ENCODE data around the gene HAX1. TPM values are rescaled to one million over a fixed set of nuclear protein-coding genes. Genes with fewer than 3 reads are reported as not detected.
"Not testable (repeated sequence)": the region's sequence is repeated elsewhere in the genome, so short reads cannot be mapped to it uniquely, and the experiment has no call there.

Gene HAX1
- total RNA-seq, 1 donor from 2014 or later, result 81.6 TPM

DNA sequence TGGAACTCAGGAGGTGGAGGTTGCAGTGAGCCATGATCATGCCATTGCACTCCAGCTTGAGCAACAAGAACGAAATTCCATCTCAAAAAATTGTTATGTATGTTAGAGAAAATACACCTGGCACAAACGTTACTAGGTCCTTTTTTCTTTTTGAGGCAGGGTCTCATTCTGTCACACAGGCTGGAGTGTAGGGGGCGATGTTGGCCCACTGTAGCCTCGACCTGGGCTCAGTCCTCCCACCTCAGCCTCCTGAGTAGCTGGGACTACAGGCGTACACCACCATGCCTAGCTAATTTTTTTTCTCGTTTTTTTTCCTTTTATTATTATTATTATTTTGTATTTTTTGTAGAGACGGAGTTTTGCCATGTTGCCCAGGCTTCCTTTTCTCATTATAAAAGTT is 4.4 kb downstream of the HAX1 start:
- no peak for DNase-seq (ENCODE audit: low spot score)

- not testable (repeated sequence) for DNase-seq (ENCODE audit: low spot score)
Measured at GRCh38 chr1:154287591-154287990, 15.2 kb downstream of the HAX1 start.

DNA sequence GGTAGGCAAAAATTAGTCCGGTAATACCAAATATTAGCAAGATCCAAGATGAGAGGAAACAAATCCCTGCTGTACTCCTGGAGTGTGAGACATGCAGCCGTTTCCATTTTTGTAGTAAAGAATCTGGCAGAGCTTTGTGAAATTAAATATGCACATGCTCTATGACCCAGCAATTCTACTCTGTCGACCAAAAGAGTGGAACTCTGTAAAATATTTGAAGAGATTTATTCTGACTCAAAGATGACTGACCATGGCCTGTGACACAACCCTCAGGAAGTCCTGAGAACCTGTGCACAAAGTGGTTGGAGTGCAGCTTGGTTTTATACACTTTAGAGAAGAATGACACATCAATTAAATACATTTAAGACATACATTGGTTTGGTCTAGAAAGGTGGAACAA is 16.2 kb downstream of the HAX1 start:
- DNase-seq (ENCODE audit: low spot score), result no peak

GRCh38 chr1:154290921-154291320 is 18.5 kb downstream of the HAX1 start:
- DNase-seq (ENCODE audit: low spot score), result no peak

GRCh38 chr1:154295408-154296235 is 23.2 kb downstream of the HAX1 start:
- DNase-seq (ENCODE audit: low spot score), result no peak

DNA sequence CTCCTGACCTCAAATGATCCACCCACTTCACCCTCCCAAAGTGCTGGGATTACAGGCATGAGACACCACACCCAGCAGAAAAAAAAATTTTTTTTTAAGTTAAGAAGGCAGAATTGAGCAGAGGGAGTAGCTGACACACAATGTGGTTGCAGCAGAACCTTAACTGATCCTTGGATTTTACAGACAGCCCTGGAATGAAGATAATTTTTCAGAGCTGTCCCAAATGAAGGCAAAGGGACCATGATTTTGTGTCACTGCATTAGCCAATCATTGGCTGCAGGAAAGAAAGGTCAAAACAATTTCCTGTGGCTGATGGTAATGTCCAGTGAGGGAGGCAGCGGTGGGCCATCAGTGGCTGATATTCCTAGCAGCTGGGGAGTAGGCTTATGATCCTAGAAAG is 29.2 kb downstream of the HAX1 start:
- no peak for DNase-seq (ENCODE audit: low spot score)

GRCh38 chr1:154304664-154305337 is 32.4 kb downstream of the HAX1 start:
- no peak for DNase-seq (ENCODE audit: low spot score)

- no peak for DNase-seq (ENCODE audit: low spot score)
Measured at GRCh38 chr1:154306151-154306550, 33.7 kb downstream of the HAX1 start.

- DNase-seq (ENCODE audit: low spot score), result not testable (repeated sequence)
Measured at GRCh38 chr1:154307670-154308270, 35.3 kb downstream of the HAX1 start.

DNA sequence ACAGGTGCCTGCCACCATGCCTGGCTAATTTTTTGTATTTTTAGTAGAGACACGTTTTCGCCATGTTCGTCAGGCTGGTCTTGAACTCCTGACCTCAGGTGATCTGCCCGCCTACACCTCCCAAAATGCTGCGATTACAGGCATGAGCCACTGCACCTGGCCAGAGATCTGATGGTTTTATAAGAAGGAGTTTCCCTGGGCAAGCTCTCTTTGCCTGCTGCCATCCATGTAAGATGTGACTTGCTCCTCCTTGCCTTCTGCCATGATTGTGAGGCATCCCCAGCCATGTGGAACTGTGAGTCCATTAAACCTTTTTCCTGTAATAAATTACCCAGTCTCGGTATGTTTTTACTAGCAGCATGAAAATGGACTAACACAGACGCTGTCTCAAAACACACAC is 36.7 kb downstream of the HAX1 start:
- not testable (repeated sequence) for DNase-seq (ENCODE audit: low spot score)

- DNase-seq (ENCODE audit: low spot score), result not testable (repeated sequence)
Measured at GRCh38 chr1:154312229-154313065, 40.0 kb downstream of the HAX1 start.

DNA sequence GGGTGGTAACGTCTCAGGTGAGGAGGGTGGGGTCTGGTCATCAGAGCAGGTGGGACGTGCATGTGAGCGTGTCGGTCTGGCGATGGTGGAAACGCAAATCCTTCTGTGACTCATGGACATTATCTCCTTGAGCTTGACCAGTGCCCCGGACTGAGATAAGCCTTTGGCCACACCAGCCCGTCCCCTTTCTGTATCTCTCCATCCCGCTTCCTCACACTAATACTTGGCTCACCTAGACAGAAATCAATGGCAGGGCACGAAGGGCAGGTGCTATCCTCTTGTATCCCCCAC is 40.6 kb downstream of the HAX1 start:
- DNase-seq (ENCODE audit: low spot score), result no peak

DNA sequence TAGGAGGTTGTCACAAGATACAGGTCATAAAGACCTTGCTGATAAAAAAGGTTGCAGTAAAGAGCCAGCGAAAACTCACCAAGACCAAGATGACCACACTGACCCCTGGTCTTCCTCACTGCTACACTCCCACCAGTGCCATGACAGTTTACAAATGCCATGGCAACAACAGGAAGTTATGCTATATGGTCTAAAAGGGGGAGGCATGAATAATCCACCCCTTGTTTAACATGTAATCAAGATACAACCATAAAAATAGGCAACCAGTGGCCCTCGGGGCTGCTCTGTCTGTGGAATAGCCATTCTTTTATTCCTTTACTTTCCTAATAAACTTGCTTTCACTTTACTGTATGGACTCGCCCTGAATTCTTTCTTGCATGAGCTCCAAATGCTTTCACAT is 41.8 kb downstream of the HAX1 start:
- DNase-seq (ENCODE audit: low spot score), result not testable (repeated sequence)

GRCh38 chr1:154316704-154317103 is 44.3 kb downstream of the HAX1 start:
- no peak for DNase-seq (ENCODE audit: low spot score)

GRCh38 chr1:154318386-154318785 is 46.0 kb downstream of the HAX1 start:
- DNase-seq (ENCODE audit: low spot score), result no peak

GRCh38 chr1:154320882-154321608 is 48.6 kb downstream of the HAX1 start, which contains the start of gene AQP10:
AQP10 (plus strand) TSS chr1:154321093; CDS start chr1:154321156, 63 bp downstream.
- DNase-seq (ENCODE audit: low spot score), result no peak

- DNase-seq (ENCODE audit: low spot score), result not testable (repeated sequence)
Measured at GRCh38 chr1:154321609-154321934, 49.1 kb downstream of the HAX1 start.

- no peak for DNase-seq (ENCODE audit: low spot score)
Measured at GRCh38 chr1:154323493-154323892, 51.1 kb downstream of the HAX1 start.

DNA sequence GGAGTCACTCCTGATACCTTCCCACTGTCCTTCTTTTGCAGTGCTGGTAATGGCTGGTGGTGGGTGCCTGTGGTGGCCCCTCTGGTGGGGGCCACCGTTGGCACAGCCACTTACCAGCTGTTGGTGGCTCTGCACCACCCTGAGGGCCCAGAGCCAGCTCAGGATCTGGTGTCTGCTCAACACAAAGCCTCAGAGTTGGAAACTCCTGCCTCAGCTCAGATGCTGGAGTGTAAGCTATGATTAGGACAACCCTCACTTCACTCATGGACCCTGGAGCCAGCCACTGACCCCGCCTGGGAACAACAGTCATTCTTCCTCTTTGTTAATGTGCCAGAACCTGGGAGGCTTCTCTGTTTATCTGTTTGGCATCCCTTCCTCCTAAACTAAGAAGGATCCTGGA is 51.8 kb downstream of the HAX1 start:
- no peak for DNase-seq (ENCODE audit: low spot score)

GRCh38 chr1:154324669-154325582 is 52.5 kb downstream of the HAX1 start, which contains the start of gene ATP8B2:
ATP8B2 (plus strand) TSS chr1:154325525; CDS start chr1:154328142, 2,617 bp downstream.
- DNase-seq (ENCODE audit: low spot score), result no peak
